ENCODE results near the gene NRXN3.

Gene NRXN3

DNA sequence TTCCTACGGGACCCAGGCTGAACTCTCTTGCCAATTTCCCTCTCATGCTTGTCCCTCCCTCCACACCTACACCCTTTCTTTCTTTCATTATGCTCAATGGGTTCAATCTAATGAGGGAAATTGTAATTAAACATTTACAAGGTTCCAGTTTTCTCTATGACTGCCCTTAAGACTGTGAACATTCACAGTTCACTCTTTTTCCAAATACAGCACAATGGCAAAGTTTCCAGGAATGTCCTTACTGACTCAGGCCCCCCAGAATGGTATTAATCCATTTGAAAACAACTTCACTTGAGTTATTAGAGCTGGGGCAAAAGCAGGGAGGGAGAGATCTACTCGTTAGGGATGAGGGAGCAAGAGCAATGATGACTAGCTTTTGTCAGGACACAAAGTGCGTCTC lies 892.1 kb downstream of the NRXN3 start:
- TF ChIP-seq, protein P1, sequence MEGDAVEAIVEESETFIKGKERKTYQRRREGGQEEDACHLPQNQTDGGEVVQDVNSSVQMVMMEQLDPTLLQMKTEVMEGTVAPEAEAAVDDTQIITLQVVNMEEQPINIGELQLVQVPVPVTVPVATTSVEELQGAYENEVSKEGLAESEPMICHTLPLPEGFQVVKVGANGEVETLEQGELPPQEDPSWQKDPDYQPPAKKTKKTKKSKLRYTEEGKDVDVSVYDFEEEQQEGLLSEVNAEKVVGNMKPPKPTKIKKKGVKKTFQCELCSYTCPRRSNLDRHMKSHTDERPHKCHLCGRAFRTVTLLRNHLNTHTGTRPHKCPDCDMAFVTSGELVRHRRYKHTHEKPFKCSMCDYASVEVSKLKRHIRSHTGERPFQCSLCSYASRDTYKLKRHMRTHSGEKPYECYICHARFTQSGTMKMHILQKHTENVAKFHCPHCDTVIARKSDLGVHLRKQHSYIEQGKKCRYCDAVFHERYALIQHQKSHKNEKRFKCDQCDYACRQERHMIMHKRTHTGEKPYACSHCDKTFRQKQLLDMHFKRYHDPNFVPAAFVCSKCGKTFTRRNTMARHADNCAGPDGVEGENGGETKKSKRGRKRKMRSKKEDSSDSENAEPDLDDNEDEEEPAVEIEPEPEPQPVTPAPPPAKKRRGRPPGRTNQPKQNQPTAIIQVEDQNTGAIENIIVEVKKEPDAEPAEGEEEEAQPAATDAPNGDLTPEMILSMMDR (conservative IDR thresholded peaks at IDR 0.05; ENCODE audit: low read length), result no peak
- H3K4me3 ChIP-seq (ENCODE audit: low read length), result no peak overlapping the region

DNA sequence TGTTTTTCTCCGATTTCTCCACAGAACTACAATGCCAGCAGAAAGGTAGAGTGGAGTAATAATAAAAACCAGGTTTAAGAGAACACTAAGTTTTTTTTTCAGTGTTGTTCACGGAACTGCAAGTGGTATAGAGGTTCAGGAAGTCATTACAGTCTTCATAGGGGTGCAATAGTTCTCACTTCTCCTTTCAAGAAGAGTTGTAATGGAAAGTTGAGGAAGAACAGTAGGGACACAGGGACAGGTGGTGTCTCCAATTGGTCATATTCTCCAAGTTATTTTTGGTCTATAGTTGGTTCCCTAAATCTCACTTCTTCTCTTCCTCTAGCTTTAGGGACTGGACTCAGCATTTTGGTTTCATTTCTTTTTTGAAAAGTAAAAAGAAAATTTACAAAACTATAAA lies 894.0 kb downstream of the NRXN3 start:
- DNase-seq (ENCODE audit: low read depth), result no peak
- TF ChIP-seq, protein P1 (conservative IDR thresholded peaks at IDR 0.05; ENCODE audit: low read length), result no peak

More for the DNA sequence above, 892.1 kb downstream of the NRXN3 start:
- no peak for DNase-seq (ENCODE audit: low read depth)

DNA sequence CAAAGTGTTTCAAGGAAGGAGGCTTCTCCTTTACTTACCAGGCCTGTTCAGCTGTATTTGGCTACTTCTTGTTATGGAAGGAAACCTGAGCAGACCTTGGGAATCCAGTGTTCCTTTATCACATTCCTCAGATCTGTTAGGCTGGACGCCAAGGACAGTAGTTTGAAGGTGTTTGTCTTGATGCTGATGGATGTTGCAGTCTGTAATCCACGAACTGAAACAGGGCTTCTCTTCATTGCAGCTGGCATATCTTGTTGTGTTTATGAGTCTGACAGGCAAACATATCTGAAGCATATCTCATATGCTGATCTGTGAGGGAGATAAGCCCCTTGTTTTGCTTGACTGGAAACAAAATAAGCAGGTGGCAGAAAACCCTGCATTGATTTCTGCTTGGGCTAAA lies 904.3 kb downstream of the NRXN3 start:
- no peak for DNase-seq (ENCODE audit: low read depth)
- no peak overlapping the region for H3K4me3 ChIP-seq (ENCODE audit: low read length)
- TF ChIP-seq, protein P1 (conservative IDR thresholded peaks at IDR 0.05; ENCODE audit: low read length), result no peak

More for the DNA sequence above, 894.0 kb downstream of the NRXN3 start:
- no peak overlapping the region for H3K4me3 ChIP-seq (ENCODE audit: low read length)

- no peak overlapping the region for H3K4me3 ChIP-seq (ENCODE audit: low read length)
- TF ChIP-seq, protein P1 (conservative IDR thresholded peaks at IDR 0.05; ENCODE audit: low read length), result no peak
- DNase-seq (ENCODE audit: low read depth), result no peak
These were observed 906.3 kb downstream of the NRXN3 start for GRCh38 chr14:79076428-79076827.

DNA sequence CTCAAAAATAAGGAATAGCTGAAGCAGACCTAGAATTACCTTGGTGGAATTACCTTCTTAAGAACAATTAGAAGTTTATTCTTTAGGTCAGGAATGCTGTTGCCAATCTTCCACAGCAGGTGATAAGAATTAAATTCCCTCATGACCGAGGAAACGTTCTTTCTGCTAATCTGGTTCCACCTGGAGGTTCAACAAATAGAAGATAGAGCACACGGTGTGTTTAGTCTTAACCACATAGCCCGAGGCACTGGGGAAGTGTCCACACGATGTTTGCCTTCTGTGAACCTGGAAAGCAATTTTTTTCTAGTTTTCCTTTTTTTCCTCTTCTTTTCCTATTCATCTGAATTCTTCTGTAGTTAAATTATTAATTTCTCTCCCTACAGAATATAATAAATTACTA lies 906.9 kb downstream of the NRXN3 start:
- no peak for DNase-seq (ENCODE audit: low read depth)
- TF ChIP-seq, protein P1 (conservative IDR thresholded peaks at IDR 0.05; ENCODE audit: low read length), result no peak
- H3K4me3 ChIP-seq (ENCODE audit: low read length), result no peak overlapping the region

- TF ChIP-seq, protein P1 (conservative IDR thresholded peaks at IDR 0.05; ENCODE audit: low read length), result no peak
- no peak overlapping the region for H3K4me3 ChIP-seq (ENCODE audit: low read length)
- DNase-seq (ENCODE audit: low read depth), result no peak
These were observed 909.9 kb downstream of the NRXN3 start for GRCh38 chr14:79080040-79080439.

DNA sequence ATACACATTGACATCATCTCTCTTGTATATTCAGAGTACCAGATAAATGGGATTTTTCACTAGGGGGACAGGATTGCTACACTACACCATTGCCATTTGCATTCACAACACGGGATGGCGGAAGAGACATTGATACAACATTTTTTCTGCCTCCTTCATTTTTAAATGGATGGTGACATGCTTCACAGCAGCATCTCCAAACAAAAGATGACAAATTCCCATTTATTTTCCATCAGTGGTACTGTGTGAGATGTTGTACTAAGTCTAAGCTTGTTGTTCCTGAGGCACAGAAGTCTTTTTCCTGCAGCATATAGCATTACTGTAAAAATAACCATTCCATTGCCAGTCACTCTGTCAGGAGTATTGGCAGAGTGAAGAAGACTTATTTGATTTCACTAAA lies 912.7 kb downstream of the NRXN3 start:
- no peak for DNase-seq (ENCODE audit: low read depth)
- H3K4me3 ChIP-seq (ENCODE audit: low read length), result no peak overlapping the region
- TF ChIP-seq, protein P1 (conservative IDR thresholded peaks at IDR 0.05; ENCODE audit: low read length), result no peak
